Fibroblast of villous mesenchyme (primary cell): ENCODE results near the gene KDM2B. TPM values are rescaled to one million over a fixed set of nuclear protein-coding genes. Genes with fewer than 3 reads are reported as not detected.
A peak's percentile ranks its signal among the peaks of the same experiment; 100 is the strongest.

Experiments used
- DNase-seq: peaks from one replicate; pipeline ENCODE4 v3.0.0-alpha.2; 2010; ENCODE audit warnings: low read depth
- H3K4me3 ChIP-seq: 2 replicates; pipeline ENCODE4 v1.5.1; 2011; ENCODE audit warnings: low read depth, mild to moderate bottlenecking, low read length
- CTCF ChIP-seq: IDR thresholded peaks from 2 replicates; pipeline ENCODE4 v1.5.1; 2012; ENCODE audit warnings: low read depth, mild to moderate bottlenecking, low read length; ENCODE audit not compliant: insufficient read depth
- total RNA-seq: library from RNA; depleted of rRNA; stranded (reverse); fragments of >200 nt; gene quantifications from 2 replicates; pipeline ENCODE4 v1.2.3, GENCODE V29; 2012

The KDM2B gene
- total RNA-seq, 1 donor, result 28.1 TPM

- TF ChIP-seq CTCF, result no peak
- no peak for DNase-seq
Observed at GRCh38 chr12:121539908-121540307, 40.9 kb downstream of the KDM2B start.

DNA sequence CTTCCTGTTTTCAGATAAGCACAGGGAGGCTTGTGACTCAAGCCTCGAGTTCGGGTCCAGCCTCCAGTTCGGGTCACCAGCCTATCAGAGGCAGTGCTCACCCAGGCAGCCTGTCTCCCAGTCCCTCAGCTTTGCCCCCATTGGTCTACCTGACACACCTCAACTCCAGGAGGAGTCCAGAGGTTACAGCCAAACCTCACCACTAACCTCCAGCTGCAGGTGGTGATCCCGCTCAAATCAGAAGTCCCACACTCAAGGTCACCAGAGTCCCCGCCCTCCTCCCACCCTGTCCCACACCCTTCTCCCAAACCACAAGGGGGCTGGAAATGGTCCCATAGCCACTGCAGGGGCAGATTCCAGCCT lies 42.1 kb downstream of the KDM2B start:
- no peak for DNase-seq
- TF ChIP-seq CTCF, result no peak
- no peak overlapping the region for H3K4me3 ChIP-seq

More at GRCh38 chr12:121539908-121540307, 40.9 kb downstream of the KDM2B start:
- H3K4me3 ChIP-seq, result no peak overlapping the region

- H3K4me3 ChIP-seq, result peak overlapping the region; percentile 56
- DNase-seq, result no peak
- TF ChIP-seq CTCF, result no peak
Observed at GRCh38 chr12:121537814-121538698, 42.8 kb downstream of the KDM2B start.

DNA sequence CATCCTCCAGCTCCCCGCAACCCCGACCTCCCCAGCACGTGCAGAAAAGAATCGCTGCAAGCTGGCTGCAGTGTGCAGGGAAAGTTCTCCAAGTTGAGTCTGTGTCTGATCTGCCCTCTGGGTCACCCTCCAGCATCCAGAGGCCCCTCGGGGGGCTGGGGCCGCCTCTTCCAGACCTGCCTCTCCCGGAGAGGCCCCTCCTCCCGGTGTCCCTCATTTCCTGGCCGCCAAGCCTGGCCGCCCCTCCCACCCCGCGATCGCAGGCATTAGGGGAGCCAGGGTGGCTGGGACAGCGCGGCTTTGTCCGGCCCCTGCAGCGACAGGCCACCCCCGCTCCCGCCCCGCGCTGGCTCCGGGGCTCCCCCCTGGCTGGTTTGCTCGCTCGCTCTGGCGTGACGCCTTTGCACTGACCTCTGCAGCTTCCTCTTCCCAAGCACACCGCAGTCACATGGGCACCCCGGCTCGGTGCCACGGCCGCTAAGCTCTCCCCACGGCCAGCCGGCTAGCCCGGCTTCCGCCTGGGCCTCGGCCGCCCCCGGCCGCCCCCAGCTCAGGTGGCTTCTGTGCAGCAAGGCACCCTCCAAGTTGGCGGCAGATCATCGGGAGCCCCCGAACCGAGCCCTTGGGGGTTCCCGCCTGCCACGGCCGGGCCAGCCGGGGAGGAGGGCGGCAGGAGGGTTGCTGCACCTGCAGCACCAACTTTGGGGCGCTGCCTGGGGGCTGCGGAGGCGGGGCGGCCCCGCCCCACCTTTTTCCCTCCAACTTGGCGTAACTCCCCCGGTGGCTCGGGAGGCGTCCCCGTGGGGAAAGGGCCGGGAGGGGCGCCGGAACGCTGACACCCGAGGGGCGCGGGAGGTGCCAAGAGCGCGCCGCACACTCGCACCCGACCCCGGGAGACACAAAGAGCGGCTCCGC lies 43.7 kb downstream of the KDM2B start:
- peak; percentile 86 for DNase-seq
- TF ChIP-seq CTCF, result no peak

GRCh38 chr12:121536054-121536898 lies 44.5 kb downstream of the KDM2B start:
- DNase-seq, result peak; percentile 84
- peak overlapping the region; percentile 56 for H3K4me3 ChIP-seq
- no peak for TF ChIP-seq CTCF

More for the DNA sequence above, 43.7 kb downstream of the KDM2B start:
- peak overlapping the region; percentile 56 for H3K4me3 ChIP-seq
